ENCODE data around the gene CFAP54.

The CFAP54 gene

DNA sequence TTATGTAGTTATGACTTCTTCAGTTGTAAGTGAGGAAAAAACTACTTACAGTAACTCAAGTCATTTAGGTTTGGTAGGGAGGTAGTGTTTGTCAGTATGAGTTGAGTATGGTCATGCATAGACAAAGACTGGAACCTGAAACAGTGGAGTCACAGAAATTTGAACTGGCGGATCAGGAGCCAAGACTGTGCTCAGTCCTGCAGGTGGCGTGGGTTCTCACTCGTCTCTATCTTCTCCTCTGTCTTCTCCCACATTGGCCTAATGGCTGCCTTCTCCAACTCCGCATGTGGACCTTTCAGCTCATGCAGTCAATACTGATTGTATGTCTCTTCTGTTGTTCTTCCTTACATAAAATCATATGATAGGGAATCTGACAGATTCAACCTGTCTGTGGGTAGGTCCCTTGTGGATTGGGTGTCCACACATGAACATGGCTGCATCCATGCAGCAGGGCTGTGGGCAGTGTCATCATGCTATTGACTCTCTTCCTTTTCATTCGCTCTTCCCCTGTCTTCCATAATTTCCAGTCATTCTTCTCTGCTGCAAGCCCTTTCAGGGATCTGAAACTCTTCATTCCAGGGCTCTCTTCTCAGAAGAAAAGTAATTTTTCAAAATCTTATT is 338.9 kb downstream of the CFAP54 start:
- DNase-seq, result no peak

DNA sequence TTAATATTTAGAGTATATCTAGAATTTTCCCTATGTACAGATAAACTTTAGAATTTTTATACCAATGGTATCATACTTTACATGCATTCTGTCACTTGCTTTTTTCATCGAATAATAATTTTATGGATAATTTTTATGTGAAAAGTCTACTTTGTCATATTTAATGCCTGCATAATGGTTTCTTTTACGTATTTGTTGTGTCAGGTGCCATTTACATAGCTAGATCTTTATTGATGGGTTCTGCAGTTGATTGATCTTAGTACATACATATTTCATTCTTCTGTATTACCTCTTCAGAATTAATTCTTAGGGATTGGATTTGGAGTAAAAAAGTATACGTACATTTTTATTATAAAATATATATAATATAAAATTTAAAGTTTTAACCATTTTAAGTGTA is 340.0 kb downstream of the CFAP54 start:
- no peak for DNase-seq

DNA sequence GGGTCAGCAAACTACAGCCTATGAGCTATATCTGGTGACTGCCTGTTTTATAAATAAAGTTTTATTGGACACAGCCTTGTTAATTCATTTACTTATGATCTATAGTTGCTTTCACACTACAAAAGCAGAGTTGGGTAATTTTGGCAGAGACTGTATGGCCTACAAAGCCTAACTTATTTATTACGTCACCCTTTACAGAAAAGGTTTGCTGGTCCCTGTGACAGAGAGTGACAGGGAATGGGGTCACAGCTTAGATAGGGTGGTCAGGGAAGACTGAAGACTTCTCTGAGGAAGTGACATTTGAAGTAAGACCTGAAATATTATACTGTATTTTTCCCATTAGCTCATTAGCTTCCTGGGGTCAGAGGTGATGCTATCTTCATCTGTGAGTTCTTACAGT is 342.0 kb downstream of the CFAP54 start:
- DNase-seq, result no peak

DNA sequence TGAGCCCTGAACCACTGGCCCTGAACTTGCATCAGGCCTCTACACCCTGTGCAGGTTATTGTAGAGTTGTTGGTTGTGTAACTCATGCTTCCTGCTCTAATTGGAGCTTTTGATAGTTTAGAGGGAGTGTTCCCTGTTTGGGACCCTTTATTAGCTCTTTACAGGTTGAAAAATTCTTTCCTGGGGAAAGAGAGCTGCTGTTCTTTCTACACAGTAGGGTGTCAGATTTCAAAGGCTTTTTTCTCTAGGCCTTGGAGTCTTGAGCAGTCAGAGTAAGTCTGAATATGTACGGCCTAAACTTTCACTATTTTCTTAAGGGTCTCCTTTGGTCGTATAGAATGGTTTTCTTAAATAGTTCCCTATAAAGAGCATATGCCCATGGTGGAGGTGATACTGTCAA is 356.9 kb downstream of the CFAP54 start:
- DNase-seq, result no peak

DNA sequence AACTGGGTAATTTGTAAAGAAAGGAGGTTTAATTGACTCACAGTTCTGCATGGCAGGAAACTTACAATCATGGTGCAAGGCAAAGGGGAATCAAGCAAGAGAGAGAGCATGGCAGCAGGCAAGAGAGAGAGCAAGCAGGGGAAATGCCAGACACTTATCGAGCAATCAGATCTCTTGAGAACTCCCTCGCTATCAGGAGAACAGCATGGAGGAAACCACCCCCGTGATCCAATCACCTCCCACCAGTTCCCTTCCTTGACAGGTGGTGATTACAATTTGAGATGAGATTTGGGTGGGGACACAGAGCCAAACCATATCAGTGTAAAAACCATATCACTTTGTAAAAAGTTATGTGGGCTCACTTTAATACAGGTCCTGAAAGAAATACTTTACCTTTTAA is 361.3 kb downstream of the CFAP54 start:
- no peak for DNase-seq

DNA sequence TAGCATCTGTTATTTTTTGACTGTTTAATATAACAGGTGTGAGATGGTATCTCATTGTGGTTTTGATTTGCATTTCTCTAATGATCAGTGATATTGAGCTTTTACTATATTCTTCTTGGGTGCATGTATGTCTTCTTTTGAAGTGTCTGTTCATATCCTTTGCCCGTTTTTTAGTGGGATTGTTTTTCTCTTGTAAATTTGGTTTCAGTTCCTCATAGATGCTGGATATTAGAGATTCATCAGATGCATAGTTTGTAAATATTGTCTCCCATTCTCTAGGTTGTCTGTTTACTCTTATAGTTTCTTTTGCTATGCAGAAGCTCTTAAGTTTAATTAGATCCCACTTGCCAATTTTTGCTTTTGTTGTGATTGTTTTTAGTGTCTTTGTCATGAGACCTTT is 368.8 kb downstream of the CFAP54 start:
- DNase-seq, result no peak

DNA sequence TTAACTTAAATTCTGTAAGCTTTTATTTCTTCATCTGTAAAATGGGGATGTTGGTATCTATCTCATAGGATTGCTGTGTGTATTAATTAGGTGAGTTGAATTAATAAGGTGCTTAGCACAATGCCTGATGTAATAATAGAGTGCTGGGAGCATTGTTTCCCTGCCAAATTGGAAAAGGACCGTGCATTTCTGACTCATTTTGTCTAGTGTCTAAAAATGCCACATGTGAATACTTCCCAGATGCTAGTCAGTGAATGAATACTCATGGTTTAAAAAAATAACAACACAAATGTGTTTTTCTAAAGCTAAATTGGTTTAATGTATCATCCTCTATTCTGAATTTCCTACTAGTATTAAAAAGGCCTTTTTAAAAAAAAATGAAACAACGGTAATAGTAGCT is 372.3 kb downstream of the CFAP54 start:
- no peak for DNase-seq

DNA sequence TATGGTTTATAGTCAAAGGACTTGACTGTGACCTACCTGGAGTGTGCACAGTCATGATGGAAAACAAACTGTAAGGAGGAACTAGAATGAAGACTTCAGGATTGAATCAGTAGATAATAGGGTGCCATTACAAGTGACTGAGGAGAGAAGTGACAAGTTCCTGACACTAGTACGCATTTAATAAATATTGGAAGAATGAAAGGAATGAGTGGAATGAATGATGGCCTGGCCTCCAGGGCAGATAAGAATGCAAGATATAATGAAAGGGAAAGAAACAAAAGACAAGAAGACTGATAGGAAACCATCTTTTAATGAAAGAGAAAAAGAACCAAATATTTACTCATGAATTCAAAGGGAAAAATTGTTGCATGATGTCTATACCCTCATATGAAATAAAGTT is 372.9 kb downstream of the CFAP54 start:
- DNase-seq, result no peak

DNA sequence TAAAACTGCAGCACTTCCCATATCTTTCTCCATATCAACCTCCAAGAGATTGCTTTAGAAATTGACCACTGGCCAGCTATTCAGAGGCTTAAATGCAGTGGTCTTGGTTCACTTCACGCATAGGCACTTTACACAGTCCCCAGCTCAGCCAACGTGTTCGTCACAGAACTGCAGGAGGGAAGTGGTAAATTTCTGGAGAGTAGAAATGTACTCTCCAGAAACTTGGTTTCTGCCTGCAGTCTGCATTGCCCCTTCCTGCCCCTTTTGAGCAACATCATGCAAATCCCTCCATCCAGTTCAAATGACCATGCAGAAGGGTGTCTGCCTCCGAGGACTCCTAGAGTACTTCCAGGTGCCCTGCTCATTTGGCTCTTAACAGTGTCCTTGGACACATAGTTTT is 375.0 kb downstream of the CFAP54 start:
- no peak for DNase-seq

DNA sequence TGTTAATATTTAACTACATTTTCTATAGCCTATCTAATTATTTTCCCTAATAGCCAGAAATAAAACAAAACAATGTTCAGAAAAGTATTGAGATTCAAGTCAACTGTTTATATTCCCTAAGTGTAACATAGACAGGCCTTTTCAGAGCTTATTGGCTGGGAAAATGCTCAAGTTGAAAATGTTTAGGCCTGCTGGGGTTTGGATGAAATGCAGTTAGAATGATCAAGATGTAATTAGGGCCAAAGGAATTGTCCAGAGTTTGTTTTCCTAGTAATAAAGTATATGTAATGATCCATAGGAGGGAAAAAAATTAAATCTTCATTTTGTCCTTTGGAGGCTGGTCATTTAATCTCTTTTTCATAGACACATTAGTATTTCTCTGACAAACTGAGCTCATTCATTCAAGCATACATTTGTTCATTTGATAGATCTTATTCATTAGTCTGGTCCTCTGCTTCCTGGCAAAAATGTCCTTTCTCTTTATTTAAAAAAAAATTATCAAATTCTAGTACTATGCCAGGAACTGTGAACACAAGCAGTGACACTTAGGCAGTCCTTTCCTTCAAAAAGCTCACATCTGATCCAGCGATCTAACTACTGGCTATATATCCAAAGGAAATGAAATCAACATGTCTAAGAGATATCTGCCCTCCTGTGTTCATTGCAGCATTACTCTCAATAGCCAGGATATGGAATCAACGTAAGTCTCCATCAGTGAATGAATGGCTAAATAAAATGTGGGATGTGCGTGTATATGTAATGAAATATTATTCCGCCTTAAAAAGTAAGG is 377.6 kb downstream of the CFAP54 start:
- no peak for DNase-seq

DNA sequence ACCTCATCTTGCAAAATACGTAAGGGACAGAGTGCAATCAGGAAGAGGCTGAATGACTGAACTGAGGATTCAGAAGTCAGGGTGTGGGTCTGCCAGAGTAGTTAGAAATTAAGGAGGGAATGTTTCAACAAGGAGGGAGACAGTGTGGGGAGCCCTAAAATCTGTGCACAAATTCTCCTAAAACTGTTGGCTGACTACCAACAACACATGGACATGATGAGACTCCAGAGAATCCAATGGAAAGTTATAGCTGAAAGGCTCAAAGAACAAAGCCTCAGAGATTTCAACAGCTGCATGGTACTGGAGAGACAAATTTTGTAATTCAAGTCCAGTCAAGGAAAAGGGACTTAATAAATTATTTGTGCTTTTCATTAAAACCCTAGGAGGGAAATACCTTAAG is 381.6 kb downstream of the CFAP54 start:
- no peak for DNase-seq

DNA sequence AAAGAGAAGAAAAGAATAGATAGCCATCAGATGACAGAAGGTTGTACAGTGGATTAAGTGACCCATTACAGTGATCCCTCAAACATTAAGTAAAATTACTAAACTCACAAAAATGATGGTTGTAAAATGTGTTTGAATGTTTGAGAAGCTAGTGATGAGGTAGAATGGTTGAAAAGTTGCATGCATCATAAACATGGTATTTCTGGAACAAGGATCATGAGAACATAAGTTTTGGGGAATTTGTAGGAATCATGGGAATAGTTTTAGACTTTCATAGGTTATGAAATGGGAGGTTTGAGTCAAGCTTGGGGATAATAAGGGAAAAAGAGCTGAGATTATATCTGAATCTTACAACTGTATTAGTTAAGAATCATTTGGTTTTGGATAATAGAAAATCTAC is 383.6 kb downstream of the CFAP54 start:
- no peak for DNase-seq

DNA sequence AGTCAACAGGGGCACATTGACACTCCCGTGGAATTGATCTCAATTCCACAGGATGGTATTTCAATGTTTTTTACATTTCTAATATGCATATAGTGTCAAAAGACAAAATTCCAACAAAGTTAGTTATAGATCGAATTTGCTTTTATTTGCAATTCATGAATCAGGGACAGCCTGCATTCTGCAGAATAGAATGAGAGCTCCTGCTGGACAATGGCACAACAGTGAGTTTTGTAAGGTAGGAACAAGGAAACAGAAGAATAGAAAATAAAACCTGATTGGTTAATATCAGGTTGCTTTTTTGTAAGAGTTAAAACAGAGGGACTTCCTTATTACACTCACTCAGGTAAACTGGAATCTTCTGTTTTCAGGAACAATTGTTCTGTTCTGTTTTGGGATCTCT is 384.8 kb downstream of the CFAP54 start:
- DNase-seq, result no peak

DNA sequence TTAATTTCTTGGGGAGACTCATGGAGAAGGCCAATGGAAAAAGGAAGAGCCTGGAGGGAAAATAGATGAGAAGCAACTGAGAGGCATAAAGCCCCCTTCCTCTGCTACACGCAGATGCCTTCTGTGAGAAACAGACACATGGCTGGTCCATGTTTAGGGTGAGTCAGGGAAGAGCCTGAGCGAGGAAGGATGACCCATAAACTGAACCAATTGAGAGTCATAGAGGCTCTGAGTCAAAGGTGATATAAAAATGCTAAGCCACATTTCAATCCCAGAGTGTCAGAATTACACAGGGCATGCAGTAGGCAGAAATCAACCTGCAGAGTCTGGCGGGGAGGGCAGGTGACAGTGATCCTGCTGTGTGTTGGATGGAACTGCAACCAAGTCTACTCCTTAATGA is 387.6 kb downstream of the CFAP54 start:
- no peak for DNase-seq

DNA sequence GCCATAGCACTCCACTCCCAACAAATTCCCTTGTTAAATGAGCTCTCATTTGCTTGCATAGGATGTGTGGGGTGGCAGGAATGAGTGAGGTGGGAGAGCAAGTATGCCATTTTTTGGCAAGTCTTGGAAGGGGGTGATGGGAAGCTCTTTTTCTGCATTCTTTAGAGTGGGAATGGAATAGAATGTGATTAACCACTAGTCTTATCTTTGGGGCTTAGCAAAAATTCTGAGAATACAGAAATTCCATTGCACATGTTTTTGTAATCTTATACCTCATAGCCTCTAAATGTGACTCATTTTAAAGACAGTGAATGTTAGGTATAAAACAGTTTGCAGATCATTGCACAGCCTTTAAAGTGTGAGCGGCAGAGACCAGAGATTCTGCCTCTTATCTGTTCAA is 389.3 kb downstream of the CFAP54 start:
- DNase-seq, result no peak

DNA sequence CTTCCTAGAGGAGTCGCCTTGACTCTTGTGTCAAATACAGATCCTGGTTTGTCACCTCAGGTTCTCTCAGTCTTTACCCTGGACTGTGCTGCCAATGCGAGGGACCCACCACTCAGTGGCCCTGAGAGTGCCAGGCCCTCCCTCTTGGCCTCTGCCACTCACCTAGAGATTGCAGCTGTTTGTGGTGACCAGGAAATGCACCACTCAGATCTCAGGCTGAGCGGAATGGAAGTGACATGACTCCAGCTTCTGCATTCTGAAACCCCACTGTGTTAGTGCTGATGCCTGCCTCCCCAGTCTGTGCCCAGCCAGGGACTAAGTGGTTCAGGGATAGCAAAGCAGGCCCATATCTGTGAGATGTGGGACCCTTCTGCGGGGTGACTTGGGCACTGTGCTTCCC is 389.9 kb downstream of the CFAP54 start:
- no peak for DNase-seq

DNA sequence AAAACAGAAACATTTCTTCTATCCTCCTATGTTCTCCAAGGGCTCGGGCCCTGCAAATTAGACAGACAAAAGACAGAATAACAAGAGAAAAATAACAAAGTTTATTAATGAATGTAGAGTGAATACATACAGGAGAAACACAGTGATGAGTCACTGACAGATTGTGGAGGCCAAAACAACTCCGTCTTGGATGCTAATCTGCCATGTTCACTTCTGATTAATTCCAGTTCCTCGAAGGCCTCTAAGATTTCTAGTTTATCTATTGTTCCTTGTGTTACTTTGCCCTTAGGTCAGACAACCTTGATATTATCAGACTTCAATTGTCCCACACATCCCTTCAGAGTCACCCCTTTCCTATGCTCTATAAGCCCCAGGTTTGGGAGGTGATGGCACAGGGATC is 390.8 kb downstream of the CFAP54 start:
- no peak for DNase-seq

DNA sequence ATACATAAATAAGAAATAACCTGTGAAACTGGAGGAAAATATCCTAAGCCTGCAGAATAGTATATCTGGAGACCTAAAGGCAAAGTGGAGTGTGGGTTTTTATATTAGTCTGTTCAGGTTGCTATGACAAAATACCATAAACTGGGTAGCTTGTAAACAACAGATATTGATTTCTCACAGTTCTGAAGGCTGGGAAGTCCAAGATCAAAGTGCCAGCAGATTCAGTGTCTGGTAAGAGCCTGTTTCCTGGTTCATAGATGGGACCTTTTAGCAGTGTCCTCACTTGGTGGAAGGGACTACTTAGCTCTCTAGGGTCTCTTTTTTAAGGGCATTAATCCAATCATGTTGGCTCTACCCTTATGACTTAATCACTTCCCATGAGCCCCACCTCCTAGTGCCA is 392.2 kb downstream of the CFAP54 start:
- DNase-seq, result no peak

DNA sequence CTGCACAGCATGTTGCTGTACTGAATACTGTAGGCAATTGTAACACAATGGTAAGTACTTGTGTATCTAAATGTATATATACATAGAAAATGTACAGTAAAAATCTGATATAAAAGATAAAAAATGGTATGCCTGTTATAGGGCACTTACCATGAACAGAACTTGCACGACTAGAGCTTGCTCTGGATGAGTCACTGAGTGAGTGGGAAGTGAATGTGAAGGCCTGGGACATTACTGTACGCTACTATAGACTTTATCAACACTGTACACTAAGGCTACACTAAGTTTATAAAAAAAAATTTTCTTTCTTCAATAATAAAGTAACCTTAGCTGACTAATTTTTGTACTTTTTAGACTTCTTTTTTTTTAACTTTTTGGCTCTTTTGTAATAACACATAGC is 393.5 kb downstream of the CFAP54 start:
- no peak for DNase-seq

DNA sequence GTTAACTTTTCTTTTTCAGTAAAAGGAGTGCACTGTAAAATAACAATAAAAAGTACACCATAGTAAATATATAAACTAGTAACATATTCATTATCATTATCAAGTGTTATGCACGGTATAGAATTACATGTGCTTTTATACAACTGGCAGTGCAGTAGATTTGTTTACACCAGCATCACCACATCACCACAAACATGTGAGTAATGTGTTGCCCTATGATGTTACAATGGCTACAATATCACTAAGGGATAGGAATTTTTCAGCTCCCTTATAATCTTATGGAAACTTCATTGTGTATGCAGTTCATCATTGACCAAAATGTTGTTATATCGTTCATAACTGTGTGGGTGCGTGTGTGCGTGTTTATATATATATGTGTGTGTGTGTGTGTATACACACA is 394.2 kb downstream of the CFAP54 start:
- DNase-seq, result no peak

DNA sequence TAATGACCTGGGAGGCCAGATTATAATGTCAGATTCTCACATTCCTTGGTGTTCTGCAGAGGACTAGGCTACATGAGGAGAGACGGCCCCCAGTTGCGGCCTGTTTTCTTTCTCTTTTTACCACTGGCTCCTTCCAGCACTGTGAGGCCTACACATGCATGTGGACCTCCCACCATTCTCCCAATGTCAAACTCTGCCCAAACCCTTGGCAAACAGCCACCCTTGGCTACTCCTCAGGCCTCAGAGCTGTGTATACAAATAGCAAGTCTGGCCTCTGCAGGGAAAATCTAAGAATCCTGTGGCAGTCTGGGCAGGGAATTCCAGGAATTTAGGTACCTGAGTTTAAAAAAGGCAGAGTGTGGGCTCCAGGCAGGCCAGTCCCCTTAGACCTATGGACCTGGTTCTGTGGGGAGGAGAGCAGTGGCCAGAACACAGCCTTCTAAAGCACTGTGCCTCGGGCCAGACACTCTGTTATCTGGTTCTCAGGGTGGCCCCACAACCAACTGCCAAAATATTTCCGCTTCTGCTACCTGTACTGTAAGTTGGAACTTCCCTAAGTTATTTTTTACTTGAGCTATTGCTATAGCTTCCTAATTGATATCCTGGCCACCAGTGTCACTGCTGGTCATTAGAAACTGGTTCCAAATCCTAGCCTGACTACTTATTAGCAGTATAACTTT is 397.8 kb downstream of the CFAP54 start:
- DNase-seq, result no peak

DNA sequence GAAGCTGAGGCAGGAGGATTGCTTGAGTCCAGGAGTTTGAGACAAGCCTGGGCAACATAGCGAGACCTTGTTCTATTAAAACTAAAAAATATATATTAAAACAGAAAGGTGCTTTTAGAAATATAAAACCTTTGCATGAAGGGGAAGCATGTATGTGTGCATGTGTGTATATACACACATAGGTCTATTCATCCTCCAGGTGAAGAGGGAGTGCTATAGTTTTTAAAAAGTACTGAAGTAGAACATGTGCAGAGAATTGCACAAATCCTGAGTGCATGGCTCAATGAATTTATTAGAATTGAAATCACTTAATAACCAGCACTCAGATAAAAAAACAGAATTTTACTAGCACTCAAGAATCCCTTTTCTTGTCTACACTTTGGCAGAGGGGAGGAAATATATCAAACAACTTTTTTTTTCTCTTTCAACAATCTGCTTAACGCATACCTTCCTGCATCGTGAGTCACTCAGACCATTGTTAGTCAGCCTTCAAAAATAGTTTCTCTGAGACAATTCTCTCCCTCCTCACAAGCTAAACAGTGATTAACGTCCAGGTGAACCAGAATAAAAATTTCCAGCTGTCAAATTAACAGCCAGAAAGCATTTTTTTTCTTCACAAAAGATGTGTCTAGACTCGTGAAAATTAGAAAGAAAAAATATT is 400.0 kb downstream of the CFAP54 start:
- DNase-seq, result no peak

DNA sequence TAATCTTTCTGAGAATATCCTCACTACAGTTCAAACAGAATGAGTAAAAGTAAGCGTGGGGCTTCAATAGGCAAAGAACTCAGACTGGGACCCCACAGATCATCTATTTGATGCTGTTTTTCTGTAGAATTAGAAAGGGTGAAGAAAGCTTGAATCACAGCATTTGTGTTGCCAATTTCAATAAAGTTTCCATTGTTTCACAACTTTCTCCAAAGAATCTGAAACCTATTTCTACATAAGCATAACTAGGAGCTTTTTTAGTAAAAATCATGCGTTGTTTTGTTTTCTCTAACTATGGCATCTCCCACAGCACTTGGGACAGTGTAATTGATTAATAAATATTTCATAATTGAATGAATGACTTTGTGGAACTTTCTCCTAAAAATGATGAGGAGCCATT is 401.0 kb downstream of the CFAP54 start:
- DNase-seq, result no peak

DNA sequence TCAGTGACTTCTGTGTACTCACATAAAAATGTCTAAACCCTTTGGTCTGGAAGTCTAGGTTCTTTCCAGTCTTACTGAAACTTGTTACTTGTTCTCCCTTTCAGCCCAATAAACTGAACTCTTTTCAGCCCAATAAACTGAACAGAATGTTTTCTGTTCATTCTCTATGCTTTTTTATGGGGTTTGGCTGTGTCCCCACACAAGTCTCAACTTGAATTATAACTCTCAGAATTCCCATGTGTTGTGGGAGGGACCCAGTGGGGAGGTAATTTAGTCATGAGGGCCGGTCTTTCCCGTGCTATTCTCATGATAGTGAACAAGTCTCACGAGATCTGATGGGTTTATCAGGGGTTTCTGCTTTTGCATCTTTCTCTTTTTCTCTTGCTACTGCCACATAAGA is 402.7 kb downstream of the CFAP54 start:
- no peak for DNase-seq

All from stimulated activated CD4-positive, alpha-beta T cell treated with anti-CD3 and anti-CD28 coated beads, Interleukin-4, amount 100 ng/mL, for 24 hours (primary cell).